NCI-H510A treated with DMSO at 0.1 percent for 48 hours (cell line): ENCODE results near the gene RGS3.

ENCODE experiments used
- DNase-seq: peaks from one replicate; lab custom pipeline; 2025; lab: John Stamatoyannopoulos, UW

The RGS3 gene

GRCh38 chr9:113601656-113602055 lies 138.1 kb downstream of the RGS3 start:
- DNase-seq, result no peak

- DNase-seq, result no peak
These were observed 138.9 kb downstream of the RGS3 start for GRCh38 chr9:113602126-113603047.

DNA sequence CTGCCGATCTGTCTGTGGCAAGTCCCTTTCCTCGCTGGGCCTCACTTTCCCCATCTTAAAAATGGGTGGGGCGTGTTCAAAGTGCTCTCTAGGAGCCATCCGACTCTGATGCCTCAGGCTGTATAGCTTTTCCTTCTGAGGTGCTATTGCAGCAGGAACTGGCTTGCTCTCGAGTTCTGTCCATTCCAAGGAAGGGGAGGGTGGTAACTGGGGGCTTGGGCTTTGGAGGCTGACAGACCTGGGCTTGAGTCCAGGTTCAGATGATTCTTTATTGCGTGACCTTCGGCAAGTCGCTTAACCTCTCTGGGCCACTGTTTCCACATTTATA lies 139.5 kb downstream of the RGS3 start:
- DNase-seq, result no peak

GRCh38 chr9:113603773-113604172 lies 140.2 kb downstream of the RGS3 start:
- DNase-seq, result no peak

DNA sequence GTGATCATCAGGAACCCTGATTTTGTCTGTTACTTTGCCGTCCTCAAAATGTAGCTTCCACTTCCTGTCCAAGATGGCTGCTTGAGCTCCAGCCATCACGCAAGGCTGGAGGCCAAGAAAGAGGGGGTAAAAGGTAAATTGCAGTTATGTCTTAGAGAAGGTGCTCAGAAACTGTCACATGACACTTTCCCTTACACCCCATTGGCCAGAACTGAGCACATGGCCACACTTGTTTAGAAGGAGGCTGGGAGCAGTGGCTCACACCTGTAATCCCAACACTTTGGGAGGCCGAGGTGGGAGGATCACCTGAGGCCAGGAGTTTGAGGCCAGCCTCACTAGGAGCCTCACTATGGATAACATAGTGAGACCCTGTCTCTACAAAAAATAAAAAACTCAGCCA lies 140.9 kb downstream of the RGS3 start:
- DNase-seq, result no peak

DNA sequence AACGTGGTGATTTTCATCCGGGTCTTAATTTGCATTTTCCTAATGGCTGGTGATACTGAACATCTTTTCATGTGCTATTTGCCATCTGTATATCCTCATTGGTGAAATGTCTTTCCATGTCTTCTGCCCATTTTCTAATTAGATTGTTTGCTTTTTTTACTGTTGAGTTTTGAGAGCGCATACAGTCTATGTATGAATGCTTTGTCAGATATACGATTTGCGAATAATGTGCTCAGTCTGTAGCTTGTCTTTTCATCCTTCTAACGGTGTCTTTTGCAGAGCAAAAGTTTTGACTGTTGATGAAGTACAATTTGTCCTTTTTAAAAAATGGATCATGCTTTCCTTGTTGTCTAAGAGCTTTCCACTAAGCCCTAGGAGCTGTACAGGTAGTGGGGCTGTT lies 143.0 kb downstream of the RGS3 start:
- DNase-seq, result no peak

DNA sequence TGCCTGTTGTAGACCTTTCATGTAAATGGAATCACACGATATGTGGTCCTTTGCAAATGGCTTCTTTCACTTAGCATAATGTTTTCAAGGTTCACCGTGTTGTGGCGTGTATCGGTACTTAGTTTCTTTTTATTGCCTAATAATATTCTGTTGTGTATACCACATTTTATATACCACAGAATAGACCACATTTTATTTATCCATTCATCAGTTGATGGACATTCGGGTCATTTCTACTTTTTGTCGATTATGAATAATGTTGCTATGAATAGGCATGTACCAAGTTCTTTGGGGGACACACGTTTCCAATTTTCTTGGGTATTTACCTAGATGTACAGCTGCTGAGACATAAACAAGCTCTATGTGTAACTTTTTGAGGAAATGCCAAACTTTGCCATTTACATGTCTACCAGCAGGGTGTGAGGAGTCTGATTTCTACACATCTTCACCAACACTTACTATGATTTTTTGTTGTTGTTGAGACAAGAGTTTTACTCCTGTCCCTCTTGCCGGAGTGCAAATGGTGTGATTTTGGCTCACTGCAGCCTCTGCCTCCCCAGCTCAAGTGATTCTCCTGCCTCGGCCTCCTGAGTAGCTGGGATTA lies 144.7 kb downstream of the RGS3 start:
- no peak for DNase-seq

- no peak for DNase-seq
These were observed 146.2 kb downstream of the RGS3 start for GRCh38 chr9:113609562-113610318.

DNA sequence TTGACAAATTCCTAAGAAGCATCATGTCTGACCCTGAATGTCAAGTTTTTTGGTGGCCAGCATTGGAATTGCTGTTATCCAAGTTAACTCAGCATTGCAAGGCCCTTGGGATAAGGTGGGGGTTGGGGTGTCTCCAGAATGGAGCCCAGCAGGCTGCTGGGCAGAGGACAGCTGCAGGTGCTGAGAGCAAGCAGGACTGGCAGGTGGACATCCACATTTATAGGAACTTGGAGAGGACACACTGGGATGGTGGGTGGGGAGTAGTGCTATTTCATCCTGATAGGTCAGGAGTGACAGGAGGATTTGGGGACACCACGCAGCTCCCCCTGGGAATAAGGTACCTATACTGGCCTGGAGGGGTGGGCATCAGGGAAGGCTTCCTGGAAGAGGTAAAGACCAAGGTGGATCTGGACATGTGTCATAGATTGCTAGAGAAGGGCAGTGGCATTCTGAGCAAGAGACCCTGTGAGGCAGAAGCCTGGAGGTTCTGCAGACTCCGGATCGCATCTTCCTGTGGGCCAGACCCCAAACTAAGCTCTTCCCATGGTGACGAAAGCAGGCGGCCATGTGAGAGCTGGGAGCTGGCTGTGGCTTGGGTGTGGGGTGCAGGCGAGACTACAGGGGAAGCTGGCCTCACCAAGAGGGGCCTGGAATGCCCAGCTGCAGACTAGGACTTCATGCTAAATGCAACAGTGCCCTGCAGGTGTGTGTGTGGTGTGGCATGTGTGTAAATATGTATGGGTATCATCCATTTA lies 148.1 kb downstream of the RGS3 start:
- DNase-seq, result no peak

GRCh38 chr9:113612216-113612747 lies 148.8 kb downstream of the RGS3 start:
- DNase-seq, result no peak

- no peak for DNase-seq
These were observed 149.3 kb downstream of the RGS3 start for GRCh38 chr9:113612828-113613227.

GRCh38 chr9:113613815-113614413 lies 150.4 kb downstream of the RGS3 start:
- DNase-seq, result no peak

DNA sequence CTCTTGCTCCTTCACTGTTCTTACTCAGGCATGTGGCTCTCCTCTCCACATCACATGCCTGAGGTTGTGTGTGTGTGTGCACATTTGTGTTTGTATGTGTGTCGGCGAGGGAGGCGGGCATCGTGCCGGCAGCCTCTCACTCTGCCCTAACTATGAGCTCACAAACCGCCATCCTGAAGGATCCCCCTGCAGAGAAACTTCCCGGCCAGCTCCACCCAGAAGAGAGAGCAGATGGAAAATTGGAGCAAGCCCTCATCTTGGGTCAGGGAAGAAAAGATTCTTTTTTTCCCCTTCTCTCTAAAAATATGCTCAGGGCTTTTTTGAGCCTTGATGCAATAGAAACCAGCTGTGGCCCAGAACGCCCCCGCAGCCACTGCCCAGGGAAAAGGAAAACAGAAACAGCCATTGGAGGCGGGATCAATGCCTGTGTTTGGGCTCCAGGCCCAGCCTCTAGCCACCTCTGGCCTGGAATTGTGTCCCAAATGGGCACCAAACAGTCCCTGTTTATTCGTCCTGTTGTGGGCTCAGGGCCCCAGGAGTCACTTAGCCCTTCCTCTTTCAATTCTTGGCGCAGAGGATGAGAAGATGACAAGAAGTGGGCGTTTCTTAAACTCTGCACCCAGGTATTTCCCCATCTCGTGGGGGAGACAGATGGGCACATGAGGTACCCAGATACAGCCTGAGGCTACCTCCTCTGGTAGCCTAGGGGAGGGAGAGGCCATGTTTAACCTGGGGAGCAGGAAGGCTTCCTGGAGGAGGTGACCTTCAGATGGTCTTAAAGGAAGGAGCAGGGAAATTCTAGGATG lies 151.5 kb downstream of the RGS3 start:
- DNase-seq, result no peak

GRCh38 chr9:113616116-113616515 lies 152.6 kb downstream of the RGS3 start:
- no peak for DNase-seq

GRCh38 chr9:113616621-113617496 lies 153.3 kb downstream of the RGS3 start:
- DNase-seq, result no peak

DNA sequence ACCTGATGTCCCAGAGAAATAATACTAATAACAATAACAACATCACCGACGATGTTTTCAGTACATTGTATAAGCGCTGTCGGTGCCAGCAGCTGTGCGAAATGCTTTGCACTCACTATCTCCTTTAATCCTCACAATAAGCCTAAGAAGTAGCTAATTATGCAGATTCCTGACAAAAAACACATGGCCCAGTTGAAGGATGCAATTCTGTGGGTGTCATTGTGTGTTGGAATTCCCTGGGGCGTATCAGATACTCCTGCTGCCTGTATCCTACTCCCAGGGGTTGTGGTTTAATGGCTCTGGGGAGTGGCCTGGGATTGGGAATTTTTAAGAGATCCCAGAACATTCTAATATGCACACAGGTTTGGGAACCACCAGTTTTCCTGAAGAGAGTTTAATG lies 154.0 kb downstream of the RGS3 start:
- DNase-seq, result no peak

GRCh38 chr9:113618836-113619490 lies 155.4 kb downstream of the RGS3 start:
- no peak for DNase-seq

- DNase-seq, result no peak
These were observed 156.2 kb downstream of the RGS3 start for GRCh38 chr9:113619491-113620376.
